GM18951 (cell line): ENCODE measurements around the gene NRROS.

Experiments
- POLR2A ChIP-seq: IDR thresholded peaks from 4 replicates; pipeline ENCODE4 v1.6.1; 2011; ENCODE audit warnings: mild to moderate bottlenecking; ENCODE audit not compliant: insufficient read length, insufficient read depth; ENCODE audit errors: extremely low read depth
- in situ Hi-C: fragments of 300-500 bp; cut with MboI; formaldehyde crosslinking; loops from one replicate; pipeline ENCODE4 v1.12.0; 2022; ENCODE audit warnings: low sequenced_read_pairs, mixed read lengths, inconsistent platforms; ENCODE audit not compliant: unreplicated experiment

NRROS gene

DNA sequence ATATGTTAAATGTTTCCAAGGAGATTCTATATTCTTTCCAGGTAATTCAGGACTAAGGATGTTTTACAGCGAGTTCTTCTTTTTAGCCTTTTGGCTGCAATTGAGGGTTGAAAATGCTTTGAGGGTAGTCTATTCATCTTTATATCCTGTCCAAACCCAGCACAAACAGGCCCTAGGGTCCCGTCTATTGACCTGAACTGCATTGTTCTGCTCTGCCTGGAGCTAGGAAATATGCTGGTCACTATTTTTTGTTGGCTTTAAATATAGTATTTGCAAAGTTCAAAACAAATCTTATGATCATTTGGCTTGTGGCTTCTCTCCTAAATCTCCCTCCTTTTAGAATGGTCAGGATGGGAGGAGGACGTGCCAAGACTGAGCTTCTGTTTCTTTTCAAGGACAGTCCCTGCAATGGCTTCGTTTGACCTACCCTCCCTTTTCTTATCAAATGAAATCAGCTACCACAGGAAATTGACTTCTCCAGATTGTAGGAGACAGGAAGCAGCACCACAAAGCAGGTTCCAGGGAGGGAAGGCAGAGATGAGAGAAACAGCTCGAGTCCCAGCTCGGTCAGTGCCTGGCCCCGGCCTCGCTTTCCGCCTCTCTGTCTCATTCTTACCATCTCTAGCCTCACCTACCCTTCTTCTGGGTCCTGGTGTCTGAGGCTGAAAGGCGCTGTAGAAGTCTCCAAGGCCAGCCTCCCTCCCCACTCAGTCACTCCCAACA, 27.6 kb upstream of the NRROS start:
- no peak for TF ChIP-seq POLR2A
- in situ Hi-C loops, result loop anchor here (5.0 to 25.0 kb wide), 2 partner anchors 70 to 350 kb away; partner anchors contain the start of gene PIGZ

DNA sequence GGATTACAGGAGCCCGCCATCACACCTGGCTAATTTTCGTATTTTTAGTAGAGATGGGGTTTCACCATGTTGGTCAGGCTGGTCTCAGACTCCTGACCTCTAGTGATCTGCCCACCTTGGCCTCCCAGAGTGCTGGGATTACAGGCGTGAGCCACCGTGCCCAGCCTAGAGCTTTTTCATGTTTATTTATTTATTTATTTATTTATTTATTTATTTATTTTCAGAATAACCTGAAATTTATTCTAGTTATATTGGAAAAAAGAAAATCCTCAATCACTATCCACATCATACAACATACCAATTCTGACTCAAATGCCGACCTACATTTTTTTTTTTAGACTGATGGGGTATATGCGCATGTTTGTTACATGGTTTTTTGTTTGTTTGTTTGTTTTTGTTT, 24.3 kb upstream of the NRROS start:
- in situ Hi-C loops, result loop anchor here (25.0 kb wide), 1 partner anchor 347 kb away; the partner anchor contains the start of gene PIGZ

DNA sequence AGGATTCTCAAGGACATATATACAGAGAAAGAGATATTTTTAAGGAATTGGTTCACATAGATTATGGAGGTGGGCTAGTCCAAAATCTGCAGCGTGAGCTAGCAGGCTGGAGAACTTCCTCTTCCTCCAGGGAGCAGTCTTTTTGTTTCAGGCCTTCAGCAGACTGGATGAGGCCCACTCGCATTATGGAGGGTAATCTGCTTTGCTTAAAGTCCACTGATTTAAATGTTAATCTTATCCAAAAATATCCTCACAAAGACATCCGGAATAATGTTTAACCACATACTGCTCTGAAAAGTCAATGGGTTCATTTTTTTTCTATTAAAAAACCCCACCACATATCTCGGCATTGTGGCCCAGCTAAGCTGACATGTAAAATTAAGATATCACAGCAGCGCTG, 22.2 kb upstream of the NRROS start:
- no peak for TF ChIP-seq POLR2A
- in situ Hi-C loops, result loop anchor here (25.0 kb wide), 1 partner anchor 345 kb away; the partner anchor contains the start of gene PIGZ

DNA sequence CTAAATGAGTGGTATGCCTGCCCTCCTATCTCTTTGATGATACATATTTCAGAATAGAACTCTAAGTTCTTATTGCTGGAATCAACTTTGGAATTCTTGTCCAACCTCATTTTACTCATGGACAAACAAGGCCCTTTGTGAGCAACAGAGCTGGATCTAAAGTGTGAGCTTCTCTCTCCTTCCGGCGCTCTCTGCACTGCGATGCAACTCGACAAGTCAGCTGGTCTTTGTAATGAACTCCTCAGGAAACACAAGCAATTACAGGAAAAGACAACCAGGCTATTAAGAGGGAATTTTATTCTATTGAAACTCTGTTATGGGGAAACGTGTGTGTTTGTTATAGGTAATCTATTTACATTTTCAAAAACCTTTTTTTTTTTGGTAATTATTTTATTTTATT, 20.3 kb upstream of the NRROS start:
- no peak for TF ChIP-seq POLR2A
- in situ Hi-C loops, result loop anchor here (25.0 kb wide), 1 partner anchor 343 kb away; the partner anchor contains the start of gene PIGZ

DNA sequence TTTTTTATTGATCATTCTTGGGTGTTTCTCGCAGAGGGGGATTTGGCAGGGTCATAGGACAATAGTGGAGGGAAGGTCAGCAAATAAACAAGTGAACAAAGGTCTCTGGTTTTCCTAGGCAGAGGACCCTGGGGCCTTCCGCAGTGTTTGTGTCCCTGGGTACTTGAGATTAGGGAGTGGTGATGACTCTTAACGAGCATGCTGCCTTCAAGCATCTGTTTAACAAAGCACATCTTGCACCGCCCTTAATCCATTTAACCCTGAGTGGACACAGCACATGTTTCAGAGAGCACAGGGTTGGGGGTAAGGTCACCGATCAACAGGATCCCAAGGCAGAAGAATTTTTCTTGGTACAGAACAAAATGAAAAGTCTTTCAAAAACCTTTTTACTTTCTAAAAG, 19.9 kb upstream of the NRROS start:
- in situ Hi-C loops, result loop anchor here (25.0 kb wide), 1 partner anchor 343 kb away; the partner anchor contains the start of gene PIGZ

DNA sequence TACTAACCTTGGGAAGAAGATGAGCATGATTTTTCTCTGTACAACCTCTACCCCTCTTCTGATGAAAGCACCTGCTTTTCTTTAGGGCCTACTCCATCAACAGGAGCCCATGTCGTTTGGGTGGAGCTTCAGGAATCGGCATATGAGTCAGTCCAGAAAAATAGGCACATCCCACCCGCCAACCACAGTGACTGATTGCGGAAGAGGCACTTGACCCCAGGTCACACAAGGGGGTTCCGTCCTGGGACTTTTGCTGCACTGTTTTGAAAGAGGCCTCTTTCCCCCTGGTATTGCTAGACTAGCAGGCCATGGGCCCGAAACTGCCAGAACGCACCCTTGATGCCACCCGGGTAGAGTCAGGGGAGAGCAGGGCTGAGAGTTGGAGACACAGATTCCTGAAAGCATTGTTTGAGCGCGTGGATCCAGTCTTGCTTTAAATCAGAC, 19.3 kb upstream of the NRROS start:
- no peak for TF ChIP-seq POLR2A
- in situ Hi-C loops, result loop anchor here (25.0 kb wide), 1 partner anchor 342 kb away; the partner anchor contains the start of gene PIGZ

DNA sequence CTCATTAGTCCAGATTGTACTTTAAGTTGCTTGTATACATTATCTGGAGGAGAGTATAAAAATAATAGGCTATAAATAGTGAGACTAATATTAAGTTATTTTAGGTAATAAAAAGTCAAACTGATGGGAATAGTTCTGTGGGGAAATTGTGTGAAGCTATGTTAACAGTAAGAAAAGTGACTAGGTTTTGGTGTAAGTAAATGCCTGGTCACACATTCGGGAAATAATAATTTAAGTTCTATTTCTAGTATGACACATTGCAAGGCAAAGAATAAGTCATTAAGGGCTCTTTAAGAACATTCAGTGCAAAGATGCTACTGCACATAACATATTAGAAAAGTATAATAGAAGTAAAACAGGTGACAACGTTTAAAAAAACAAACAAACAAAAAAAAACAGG, 18.8 kb upstream of the NRROS start:
- in situ Hi-C loops, result loop anchor here (25.0 kb wide), 1 partner anchor 342 kb away; the partner anchor contains the start of gene PIGZ
- no peak for TF ChIP-seq POLR2A

DNA sequence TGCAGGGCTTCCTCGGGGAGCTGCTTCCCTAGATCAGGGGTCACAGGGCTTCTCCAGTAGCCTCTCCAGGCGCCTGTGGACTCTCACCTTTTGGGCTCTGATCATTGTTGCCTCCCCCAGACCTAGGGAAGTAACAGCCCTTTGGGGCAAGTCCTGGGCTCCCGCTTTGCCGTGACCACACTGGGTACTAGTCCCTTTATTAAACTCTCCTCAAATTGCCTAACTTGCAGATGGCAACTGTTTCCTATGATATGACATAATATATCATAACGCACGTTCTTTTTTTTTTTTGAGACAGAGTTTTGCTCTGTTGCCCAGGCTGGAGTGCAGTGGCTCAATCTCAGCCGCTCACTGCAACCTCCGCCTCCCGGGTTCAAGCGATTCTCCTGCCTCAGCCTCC, 17.9 kb upstream of the NRROS start:
- no peak for TF ChIP-seq POLR2A
- in situ Hi-C loops, result loop anchor here (25.0 kb wide), 1 partner anchor 341 kb away; the partner anchor contains the start of gene PIGZ

DNA sequence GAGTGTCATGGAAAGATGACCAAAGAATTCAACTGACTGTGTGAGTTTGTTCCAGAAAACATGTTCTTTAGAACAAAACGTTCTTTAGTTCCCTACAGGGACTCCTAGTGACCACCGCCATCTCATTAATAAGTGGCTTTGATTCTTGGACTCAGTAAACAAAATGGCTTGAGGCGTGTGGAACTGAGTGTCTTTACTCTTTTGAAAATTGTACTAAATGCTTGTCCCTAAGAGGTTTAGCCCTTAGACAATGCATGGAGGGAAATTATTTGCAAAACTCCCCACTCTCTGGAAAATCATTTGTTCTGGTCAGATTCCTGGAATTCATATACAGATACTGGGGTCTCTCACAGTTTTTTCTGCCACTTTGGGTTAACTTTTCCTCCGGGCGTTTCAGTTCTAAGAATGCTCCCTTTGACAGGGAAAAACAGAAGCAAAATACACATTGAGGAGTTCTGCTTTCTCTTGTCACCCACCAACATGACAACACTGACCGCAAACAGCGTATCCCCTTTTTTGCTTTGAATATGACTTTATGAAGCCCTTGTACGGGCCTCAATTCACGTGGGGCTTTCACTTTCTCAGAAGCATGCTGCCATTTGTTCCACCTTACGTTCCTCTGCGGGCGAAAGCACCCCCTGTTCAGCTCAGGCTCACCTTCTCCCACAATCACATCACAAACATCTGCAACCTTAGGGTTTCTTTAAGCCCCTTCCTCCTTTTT, 15.3 kb upstream of the NRROS start:
- TF ChIP-seq POLR2A, result no peak
- in situ Hi-C loops, result loop anchor here (25.0 kb wide), 1 partner anchor 338 kb away; the partner anchor contains the start of gene PIGZ

DNA sequence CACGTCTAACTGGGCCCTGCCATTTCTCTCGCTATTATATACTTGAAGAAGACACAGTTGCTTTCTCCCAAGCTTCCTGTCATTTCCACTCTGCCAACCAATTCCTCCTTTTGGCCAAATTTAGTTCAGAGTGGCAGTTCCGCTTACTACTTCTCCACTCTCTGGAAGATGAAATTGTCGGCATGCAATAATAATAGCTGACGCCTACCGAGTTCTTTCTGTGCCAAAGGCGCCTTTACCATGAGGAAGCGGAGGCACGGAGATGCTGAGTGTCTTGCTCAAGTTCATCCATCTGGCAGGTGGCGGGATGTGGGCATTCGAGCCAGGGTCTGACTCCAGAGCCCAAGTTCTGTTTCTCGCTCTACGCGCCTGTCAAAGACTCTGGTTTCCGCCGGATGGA, 14.6 kb upstream of the NRROS start:
- in situ Hi-C loops, result loop anchor here (25.0 kb wide), 1 partner anchor 337 kb away; the partner anchor contains the start of gene PIGZ
- no peak for TF ChIP-seq POLR2A

DNA sequence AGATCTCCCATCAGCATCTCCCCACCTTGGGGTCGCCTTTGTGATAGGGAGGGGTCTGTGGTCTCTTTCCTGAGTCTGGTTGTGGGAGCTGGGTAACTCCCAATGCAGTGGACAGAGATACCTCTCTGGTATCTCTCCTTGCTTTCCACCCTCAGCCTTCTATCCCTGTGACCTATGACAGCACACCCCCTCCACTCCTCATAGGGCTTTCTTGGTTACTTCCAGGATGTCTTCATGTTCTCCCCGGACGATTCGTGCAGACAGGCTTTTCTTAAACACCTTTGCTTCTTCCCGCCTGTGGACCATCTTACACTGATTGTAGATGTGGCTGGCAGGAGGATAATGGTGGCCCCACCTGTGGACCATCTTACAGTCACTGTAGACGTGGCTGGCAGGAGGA, 14.2 kb upstream of the NRROS start:
- TF ChIP-seq POLR2A, result no peak
- in situ Hi-C loops, result no loop called here

DNA sequence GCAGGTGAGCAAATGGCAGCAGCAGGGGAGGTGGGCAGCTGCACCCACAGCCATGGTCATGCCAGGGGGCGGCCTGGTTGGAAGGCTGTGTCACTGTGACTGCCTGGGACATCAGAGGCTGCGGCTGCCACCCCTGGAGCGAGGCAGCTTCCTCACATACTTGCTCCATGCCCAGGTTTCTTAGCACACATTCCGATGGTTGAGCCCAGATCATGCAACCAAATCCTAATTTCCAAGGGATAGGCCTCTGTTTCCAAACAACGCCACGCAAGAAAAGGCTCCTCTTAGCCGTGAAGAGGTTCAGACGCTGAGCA, 11.6 kb upstream of the NRROS start:
- in situ Hi-C loops, result no loop called here
- no peak for TF ChIP-seq POLR2A

DNA sequence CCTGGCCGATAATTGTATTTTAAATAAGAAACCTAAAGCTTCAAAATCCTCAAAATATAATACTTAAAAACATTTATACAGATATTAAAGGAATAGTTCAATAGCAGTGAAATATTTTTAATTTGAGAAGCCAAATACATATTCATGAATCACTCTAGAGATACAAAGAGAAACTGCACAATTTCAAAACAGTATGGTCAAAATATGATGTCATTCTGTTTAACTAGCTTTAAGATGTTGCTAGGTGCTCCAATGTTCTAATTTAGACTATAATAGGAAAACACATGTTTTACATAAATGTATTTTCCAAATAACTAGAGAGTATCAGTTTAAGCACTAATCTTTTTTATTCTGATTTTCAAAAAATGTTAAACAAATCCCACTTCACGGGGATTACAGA, 10.3 kb upstream of the NRROS start:
- in situ Hi-C loops, result no loop called here
- TF ChIP-seq POLR2A, result no peak

DNA sequence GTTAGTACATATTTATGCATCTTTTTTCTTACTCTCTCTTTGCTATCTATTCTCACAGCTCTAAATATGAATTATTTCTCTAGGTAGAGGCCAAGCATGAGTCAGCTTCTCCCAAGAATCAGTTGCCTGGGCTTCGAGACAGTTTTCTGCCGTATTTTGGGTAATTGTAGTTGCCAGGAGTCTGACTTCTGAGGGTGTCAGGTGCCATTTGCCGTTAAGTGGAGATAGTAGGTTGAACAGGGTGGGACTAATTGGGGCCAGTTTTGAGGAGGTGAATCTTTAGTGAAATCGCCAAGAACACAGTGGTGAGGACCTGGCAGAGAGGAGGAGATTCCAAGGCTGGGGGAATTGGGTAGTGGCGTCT, 7.8 kb upstream of the NRROS start:
- in situ Hi-C loops, result no loop called here
- TF ChIP-seq POLR2A, result no peak

DNA sequence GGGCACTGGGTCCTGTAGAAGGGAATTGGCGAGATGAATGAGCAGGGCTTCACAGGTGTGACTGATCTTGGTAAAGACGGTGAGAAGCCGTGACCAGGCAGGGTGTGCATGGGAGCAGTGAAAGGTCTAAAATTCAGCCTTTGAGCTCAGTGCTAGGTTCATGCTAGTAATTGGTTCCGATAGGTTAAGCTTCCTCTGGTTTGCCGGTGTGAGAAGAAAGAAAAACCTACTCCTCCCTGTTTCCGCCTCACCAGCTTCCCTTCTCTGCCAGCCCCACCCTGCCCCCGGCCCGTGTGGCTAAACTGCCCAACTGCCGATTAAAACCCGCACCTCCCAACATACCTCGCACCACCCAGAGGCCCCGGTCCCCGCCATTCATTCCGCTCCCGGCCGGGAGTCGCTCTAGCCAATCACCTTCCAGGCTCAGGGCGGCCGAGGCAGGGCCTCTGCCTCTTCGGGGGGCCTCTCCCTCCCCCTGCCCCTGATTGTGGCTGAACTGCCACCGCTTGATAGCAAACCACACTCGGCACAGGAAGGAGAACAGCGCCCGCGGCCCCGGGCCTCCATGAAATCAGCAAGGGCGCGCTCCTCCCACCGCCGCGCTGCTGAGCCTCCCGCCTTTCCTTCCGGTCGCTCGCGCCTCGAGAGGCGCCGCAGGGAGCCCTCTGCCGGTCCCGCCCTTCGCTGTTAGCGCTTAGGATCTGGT, 7.3 kb upstream of the NRROS start:
- TF ChIP-seq POLR2A, result peak; percentile 87
- in situ Hi-C loops, result no loop called here
